NCI-H524 (cell line): ENCODE data around the gene CMTR1.
"Not testable (repeated sequence)": the region's sequence is repeated elsewhere in the genome, so short reads cannot be mapped to it uniquely, and the experiment has no call there.

Source experiments
- DNase-seq, 2 experiments: peaks; one replicate each; lab custom pipeline; 2025; lab: John Stamatoyannopoulos, UW

Gene CMTR1

DNA sequence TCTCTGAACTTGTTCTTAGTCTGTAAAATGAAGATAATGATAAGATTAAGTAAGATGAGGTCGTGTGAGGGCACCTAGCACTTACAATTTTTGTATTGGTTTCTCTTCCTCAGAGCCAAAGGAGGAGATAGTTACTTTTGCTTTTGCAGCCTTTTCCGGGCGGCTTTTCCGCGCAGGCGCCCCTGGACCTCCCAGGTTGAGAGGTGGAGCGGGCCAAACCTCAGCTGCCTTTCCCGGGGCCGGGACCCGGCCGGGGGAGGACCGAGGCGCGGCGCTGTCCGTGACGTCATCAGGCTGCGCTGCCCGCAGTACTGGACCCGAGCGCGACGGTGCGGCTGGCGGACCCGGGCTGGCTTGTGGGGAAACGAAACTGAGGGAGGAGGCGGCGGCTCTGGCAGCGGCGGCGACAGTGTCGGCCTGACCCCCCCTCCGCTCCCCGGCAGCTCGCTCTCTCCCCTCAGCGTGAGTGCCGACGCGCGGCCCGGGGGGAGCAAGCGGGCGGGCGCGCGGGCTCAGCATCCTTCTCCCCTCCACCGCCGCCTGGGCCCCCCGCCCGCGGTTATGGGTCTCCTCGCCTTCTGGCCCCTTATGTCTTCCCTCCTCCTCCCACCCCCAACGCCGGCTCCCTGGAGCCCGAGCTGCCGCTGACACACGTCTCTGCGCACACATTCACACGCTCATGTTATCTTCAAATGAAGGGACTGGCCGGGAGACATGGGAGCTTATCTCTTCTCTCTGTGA, at the start of gene CMTR1:
Gene CMTR1 (plus strand): TSS at position 306 of the 741 bp plus-strand sequence. CDS start 2,409 bp downstream, outside the sequence.
- DNase-seq: peak; percentile 74 to 86

DNA sequence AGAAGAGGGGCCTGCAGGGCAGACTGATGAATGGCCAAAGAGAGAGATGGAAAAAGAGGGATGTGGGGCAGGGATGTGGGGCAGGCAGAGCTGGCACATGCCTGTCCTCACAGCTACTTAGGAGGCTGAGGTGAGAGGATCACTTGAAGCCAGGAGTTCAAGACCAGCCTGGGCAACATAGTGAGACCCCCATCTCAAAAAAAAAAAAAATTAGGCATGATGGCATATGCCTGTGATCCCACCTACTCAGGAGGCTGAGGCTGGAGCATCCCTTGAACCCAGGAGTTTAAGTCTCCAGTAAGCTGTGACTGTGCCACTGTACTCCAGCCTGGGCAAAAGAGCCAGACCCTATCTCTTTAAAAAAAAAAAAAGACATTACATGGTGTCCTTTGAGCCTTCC, 44.4 kb upstream of the CMTR1 start:
- no peak for DNase-seq

GRCh38 chr6:37389857-37390256, 43.2 kb upstream of the CMTR1 start:
- no peak for DNase-seq

- DNase-seq: no peak
Observed at GRCh38 chr6:37391120-37391519, 41.9 kb upstream of the CMTR1 start.

DNA sequence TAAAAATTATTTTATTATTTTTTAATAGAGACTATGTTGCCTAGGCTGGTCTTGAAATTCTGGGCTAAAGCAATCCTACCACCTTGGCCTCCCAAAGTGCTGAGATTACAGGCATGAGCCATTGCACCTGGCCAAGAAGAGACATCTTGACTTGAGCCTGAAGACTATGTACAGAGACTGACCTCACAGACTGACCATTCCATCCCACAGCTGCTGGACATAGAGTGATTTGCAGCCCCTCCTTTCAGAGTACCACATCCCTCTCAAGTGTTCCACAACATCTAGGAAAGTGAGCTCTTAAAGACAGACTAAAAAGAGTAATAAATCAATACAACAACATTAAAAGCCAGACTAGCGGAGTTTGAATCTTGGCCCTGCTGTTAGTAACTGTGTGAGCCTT, 40.2 kb upstream of the CMTR1 start:
- DNase-seq: no peak

- no peak for DNase-seq
Observed at GRCh38 chr6:37393381-37393929, 39.6 kb upstream of the CMTR1 start.

DNA sequence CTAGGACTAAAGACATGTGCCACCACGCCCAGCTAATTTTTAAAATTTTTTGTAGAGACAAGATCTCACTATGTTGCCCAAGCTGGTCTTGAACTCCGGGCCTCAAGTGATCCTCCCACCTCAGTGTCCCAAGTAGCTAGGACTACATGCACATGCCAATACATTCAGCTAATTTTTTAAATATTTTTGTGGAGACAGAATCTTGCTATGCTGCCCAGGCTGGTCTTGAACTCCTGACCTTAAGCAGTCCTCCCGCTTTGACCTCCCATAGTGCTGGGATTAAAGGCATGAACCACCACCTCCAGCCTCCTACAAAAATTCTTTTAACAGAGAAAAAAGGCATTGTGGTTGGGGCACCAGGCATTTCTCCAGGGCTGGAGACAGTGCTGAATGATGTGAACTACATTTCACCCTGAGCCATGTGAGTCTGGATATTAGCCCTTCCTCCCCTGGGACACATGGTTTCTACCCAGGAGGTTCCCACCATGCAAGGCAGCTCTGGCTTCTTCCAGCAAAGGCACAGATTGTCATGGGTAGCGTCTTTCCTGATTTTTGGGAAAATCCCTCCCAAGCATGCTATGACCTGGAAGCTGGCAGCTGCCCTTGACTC, 36.3 kb upstream of the CMTR1 start:
- no peak for DNase-seq

GRCh38 chr6:37399131-37399530, 33.9 kb upstream of the CMTR1 start:
- DNase-seq: no peak

DNA sequence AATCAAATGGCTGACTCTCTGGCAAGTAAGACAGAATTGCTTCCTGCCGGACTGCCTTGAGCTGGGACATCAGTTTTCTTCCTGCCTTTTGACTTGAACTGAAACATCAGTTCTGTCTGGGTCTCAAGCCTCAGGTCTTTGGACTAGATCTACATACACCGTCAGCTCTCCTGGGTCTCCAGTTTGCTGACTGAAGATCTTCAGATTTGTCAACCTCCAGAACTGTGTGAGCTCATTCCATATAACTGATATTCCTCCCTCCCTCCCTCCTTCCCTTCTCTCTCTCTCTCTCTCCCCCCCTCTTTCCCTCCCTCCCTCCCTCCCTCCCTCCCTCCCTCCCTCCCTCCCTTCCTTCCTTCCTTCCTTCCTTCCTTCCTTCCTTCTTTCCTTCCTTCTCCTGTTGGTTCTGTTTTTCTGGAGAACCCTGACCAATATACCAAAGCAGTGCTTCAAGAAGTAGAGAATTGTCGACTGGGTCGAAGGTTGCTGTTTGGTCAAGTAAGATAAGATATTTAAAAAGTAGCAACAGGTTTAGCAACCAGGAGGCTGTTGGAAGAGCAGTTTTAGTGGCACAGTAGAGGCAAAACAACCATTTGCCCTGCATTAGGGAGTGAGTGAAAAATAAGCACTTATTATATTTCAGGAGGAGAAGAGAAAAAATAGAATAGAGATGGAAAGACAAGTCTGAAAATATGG, 33.1 kb upstream of the CMTR1 start:
- DNase-seq: no peak

DNA sequence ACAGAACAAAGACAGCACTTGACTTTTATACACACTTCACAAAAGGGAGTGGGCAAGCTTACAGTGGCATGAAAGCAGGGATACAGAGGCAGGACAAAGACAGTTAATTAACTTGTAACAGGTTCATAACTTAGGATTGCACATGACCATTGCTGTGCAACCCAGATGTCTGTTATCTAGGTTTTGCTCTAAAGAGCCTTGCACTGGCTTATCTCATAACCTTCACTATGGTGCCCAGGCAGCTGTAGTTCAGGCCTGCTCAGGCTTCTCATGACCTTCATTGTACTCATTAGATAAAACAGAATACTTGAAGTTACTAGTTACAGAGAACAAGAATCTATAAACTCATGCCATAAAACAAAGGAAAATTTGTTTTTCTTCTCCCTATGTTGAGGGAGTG, 31.4 kb upstream of the CMTR1 start:
- DNase-seq: not testable (repeated sequence)

DNA sequence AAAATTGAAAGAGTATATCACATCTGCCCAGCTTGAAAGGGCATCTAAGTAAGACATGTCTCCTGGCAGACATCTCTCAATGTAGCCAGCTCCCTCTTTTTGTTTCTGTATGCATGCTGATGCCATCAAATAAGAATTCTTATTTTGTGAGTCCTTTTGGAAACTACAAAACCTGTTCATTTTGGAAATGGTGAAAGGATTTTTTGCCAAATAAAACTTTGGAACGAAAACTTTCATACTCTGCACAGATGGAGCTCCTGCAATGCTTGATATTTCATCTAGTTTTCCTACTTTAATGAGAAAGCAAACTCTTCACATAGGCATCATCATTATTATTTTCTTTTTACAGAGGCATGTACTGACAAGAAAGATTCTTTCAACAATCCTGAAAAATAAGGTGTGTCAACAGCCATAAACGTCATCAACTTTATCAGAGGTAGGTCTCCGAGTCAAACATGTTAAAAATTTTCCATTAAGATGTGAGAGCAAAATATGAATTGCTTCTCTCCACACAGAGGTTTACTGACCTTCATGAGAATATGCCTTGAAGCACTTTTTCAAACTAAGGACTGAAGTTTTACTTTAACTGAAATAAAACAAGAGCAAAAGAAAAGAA, 26.2 kb upstream of the CMTR1 start:
- DNase-seq: no peak

DNA sequence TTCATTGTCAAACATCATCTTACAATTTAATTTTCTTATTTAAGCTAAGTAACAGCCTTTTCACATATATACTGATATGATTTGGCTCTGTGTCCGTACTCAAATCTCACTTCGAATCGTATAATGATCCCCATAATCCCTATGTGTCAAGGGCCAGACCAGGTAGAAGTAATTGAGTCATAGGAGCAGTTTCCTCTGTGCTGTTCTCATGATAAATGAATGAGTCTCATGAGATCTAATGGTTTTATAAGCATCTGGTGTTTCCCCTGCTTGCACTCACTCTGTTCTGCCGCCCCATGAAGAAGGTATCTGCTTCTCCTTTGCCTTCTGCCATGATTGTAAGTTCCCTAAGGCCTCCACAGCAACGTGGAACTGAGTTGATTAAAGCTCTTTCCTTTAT, 25.1 kb upstream of the CMTR1 start:
- DNase-seq: no peak

DNA sequence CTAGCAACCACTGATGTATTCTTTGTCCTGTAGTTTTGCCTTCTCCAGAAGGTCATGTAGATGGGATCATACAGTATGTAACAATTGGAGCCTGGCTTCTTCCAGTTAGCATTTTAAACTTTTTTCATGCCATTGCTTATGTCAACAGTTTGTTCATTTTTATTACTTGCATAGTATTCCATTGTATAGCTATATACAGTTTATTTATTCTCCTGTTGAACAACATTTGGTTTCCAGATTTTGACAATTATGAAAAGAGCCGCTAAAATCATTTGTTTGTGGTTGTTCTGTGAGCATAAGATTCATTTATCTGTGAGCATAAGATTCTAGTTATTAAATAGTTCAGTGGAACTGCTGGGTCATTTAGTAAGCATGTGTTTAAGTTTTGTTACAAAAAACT, 23.5 kb upstream of the CMTR1 start:
- DNase-seq: no peak

- no peak for DNase-seq
Observed at GRCh38 chr6:37417393-37417792, 15.6 kb upstream of the CMTR1 start.

DNA sequence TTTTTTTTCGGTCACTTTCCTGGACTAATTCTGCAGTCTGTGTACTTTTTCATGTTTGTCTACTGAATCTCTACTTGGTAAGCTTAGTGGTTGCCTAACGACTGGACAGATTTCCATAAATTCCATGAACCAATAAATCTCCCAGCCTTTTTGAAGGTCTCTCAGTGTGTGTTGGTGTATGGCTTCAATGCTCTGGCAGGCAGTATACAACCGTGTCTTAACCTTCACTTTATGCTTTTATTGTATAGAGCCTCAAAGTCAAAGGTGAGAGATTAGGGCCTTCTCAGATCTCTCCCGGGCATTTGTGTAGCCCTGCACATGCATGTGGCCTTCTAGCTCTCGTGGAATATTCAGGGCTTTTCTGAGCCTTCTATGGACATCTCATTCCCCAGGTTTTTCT, 14.3 kb upstream of the CMTR1 start:
- DNase-seq: no peak

GRCh38 chr6:37426058-37426944, 6.7 kb upstream of the CMTR1 start:
- DNase-seq: no peak

DNA sequence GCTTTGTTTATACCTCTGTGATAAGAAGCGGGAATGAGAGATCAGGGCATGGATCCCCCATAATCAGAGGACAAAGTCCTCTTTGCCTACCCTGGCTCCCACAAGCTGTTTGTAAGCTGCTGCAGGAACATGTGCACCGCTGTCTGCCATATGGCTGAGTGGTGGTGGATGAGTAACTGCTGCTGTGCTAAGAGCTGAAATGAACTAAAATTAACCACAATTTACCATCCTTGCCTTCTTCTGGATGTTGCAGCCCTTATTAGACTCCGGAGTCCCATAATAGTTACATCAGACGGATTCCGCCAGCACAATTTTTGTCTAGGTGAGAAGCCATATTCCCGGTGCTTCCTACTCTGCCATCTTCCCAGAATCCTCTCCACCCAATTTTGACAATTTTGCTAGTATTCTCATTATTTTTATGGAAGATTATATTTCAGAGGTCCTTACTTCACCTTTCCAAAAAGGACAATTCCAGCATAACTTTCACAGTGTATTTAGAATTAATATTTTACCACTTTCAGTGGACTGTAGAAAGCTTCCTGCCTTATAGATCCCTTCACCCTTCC, 6.0 kb upstream of the CMTR1 start:
- peak in 1 of 2 experiments; percentile 56 for DNase-seq

DNA sequence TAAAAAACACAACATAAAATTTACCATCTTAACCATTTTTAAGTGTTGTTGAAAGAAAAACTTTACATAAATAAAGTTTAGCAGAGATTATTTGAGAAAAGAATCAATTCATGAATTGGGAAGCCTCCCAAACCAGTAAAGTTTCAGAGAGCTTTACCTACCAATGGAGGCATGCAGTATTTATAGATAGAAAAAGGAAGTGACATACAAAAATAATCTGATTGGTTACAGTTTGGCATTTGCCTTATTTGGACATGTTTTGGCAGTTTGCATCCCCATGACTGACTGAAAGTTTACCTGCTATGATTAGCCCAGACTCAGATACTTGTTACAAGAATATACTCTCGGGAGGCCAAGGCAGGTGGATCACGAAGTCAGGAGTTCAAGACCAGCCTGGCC, 3.7 kb upstream of the CMTR1 start:
- no peak for DNase-seq

DNA sequence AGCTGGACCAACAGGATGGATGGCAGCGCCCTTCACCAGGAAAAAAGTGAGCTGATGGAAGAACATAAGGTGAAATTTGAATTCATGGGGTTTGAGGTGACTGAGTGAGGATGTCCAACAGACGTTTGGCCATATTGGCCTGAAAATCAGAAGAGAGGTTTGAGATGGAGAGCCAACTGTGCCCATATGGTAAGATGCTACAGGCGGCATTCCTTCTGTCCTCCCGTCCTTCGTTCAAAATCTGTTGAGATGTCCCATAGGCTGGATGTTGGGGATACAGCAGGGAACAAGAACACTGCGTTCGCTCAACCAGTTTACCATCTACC, 468 bp upstream of the CMTR1 start:
- peak in 1 of 2 experiments; percentile 57 for DNase-seq

- no peak for DNase-seq
Observed at GRCh38 chr6:37433657-37434271, 743 bp downstream of the CMTR1 start.

GRCh38 chr6:37435373-37435772, 2.4 kb downstream of the CMTR1 start:
- no peak for DNase-seq
